DND-41 (cell line): ENCODE measurements around the gene SLC6A4.

ENCODE experiments used
- ATAC-seq: fragments of 200-7000 bp; cut with Tn5 transposase; 3 replicates; pipeline ENCODE4 v1.9.1; 2021; ENCODE audit warnings: low read depth; ENCODE audit not compliant: insufficient read depth
- DNase-seq: peaks from one replicate; pipeline ENCODE4 v3.0.0-alpha.2; 2020
- H2AFZ ChIP-seq: 2 replicates; pipeline ENCODE4 v1.6.0; 2012; ENCODE audit warnings: low read depth, low read length
- H3K27ac ChIP-seq: 2 replicates; pipeline ENCODE4 v1.5.1; 2012; ENCODE audit warnings: low read length, inconsistent platforms
- H3K27me3 ChIP-seq: fragments of 200-600 bp; sonication (generic); 2 replicates; pipeline ENCODE4 v1.6.0; 2012; ENCODE audit warnings: low read length, mild to moderate bottlenecking, inconsistent platforms; ENCODE audit not compliant: insufficient read depth, poor library complexity
- H3K36me3 ChIP-seq: 2 replicates; pipeline ENCODE4 v1.5.1; 2012; ENCODE audit warnings: low read length, inconsistent platforms; ENCODE audit not compliant: insufficient read depth
- H3K4me1 ChIP-seq: 2 replicates; pipeline ENCODE4 v1.5.1; 2012; ENCODE audit warnings: mild to moderate bottlenecking, low read length; ENCODE audit not compliant: insufficient read depth
- H3K4me2 ChIP-seq: 2 replicates; pipeline ENCODE4 v1.6.0; 2012; ENCODE audit warnings: mild to moderate bottlenecking, moderate library complexity, low read length, inconsistent platforms; ENCODE audit not compliant: insufficient read depth
- H3K4me3 ChIP-seq, 2 experiments: fragments of 200-600 bp in 1 of 2; shearing (Covaris generic) in 1 of 2; 2 replicates each; pipeline ENCODE4 v1.5.1; 2012 to 2016; ENCODE audit warnings: inconsistent platforms in 2 of 2, low read length in 2 of 2, mild to moderate bottlenecking in 2 of 2, low read depth in 1 of 2, moderate library complexity in 1 of 2
- H3K79me2 ChIP-seq: 2 replicates; pipeline ENCODE4 v1.6.0; 2012; ENCODE audit warnings: low read length, inconsistent platforms; ENCODE audit not compliant: insufficient read depth
- H3K9ac ChIP-seq: 2 replicates; pipeline ENCODE4 v1.6.0; 2012; ENCODE audit warnings: low read depth, mild to moderate bottlenecking, inconsistent platforms, low read length, moderate library complexity
- H3K9me3 ChIP-seq: 2 replicates; pipeline ENCODE4 v1.5.1; 2012; ENCODE audit warnings: low read length, moderate library complexity, mild to moderate bottlenecking, inconsistent platforms; ENCODE audit not compliant: insufficient read depth, severe bottlenecking
- H4K20me1 ChIP-seq: 2 replicates; pipeline ENCODE4 v1.6.0; 2012; ENCODE audit warnings: low read length; ENCODE audit not compliant: insufficient read depth
- EZH2 ChIP-seq: IDR thresholded peaks from 3 replicates; pipeline ENCODE4 v1.6.1; 2012; ENCODE audit warnings: borderline replicate concordance, low read depth, mild to moderate bottlenecking, moderate library complexity, low read length, inconsistent platforms; ENCODE audit not compliant: severe bottlenecking
- TF ChIP-seq, protein P1 (sequence below): IDR thresholded peaks from 2 replicates; pipeline ENCODE4 v1.5.1; 2012; ENCODE audit warnings: borderline replicate concordance, low read length, moderate library complexity, mild to moderate bottlenecking; ENCODE audit not compliant: poor library complexity, severe bottlenecking; ENCODE audit errors: extremely low read depth

Gene SLC6A4

DNA sequence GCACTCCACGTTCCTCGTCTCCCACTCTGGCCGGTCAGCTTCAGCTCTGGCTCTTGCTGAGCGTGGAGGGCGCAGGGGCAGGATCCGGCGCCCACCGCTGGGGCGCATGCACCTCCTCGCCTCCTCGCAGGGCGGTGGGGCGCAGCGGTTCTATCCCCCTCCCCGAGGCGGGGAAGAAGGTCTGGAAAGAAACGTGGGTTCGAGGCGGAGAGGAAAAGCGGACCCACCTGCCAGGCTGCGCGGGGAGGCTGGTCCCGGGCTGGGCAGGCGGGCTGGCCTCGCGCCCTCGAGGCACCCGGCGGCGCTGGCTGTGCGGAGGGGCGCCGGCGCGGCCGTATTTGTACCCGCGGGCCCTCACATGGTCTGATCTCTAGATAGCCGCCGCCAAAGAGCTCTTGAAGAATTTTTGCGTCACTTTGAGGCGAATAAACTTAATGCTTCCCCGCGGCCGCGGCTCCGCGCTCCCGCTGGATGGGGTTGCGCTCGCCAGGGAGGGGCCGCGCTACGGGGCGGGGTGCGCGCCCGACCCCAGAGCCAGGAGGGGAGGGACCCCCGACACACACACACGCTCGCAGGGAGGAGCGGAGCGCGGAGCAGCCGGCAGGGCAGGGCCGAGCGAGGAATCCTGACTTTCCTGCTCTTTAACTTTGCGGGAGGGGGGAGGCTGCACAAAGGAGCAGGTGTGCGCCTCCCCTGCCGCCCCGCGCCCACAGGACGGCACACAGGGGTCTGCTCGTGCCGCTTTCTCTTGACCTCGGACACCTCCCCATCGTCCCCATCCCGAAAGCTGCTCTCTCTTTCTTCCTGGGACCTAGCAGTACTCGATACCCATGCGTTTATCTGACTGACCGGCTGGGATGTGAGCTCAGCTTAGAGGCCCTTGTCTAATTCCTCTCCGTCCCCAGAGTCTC, at the start of gene SLC6A4:
TSS of gene SLC6A4 (minus strand) at position 312 of the 911 bp plus-strand sequence. CDS start 13,739 bp downstream, outside the sequence.
- Histone ChIP-seq H3K9me3 (no peaks in the 10 kb centered on the region), H3K4me1 (no peaks in the 10 kb centered on the region), H3K4me2 (no peak within 1 kb of the TSS), H3K4me3 (no peak within 1 kb of the TSS), H3K79me2 (no peaks in the 10 kb centered on the region), H3K27me3 (peaks cover 6% of the 10 kb centered on the region), H3K27ac (no peak within 1 kb of the TSS), H3K9ac (no peak within 1 kb of the TSS), H4K20me1 (no peaks in the 10 kb centered on the region), H2AFZ (no peak within 1 kb of the TSS), H3K36me3 (no peaks in the 10 kb centered on the region)
- TF ChIP-seq, protein P1, sequence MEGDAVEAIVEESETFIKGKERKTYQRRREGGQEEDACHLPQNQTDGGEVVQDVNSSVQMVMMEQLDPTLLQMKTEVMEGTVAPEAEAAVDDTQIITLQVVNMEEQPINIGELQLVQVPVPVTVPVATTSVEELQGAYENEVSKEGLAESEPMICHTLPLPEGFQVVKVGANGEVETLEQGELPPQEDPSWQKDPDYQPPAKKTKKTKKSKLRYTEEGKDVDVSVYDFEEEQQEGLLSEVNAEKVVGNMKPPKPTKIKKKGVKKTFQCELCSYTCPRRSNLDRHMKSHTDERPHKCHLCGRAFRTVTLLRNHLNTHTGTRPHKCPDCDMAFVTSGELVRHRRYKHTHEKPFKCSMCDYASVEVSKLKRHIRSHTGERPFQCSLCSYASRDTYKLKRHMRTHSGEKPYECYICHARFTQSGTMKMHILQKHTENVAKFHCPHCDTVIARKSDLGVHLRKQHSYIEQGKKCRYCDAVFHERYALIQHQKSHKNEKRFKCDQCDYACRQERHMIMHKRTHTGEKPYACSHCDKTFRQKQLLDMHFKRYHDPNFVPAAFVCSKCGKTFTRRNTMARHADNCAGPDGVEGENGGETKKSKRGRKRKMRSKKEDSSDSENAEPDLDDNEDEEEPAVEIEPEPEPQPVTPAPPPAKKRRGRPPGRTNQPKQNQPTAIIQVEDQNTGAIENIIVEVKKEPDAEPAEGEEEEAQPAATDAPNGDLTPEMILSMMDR: no peak
- no peak for DNase-seq
- no peak for ATAC-seq

DNA sequence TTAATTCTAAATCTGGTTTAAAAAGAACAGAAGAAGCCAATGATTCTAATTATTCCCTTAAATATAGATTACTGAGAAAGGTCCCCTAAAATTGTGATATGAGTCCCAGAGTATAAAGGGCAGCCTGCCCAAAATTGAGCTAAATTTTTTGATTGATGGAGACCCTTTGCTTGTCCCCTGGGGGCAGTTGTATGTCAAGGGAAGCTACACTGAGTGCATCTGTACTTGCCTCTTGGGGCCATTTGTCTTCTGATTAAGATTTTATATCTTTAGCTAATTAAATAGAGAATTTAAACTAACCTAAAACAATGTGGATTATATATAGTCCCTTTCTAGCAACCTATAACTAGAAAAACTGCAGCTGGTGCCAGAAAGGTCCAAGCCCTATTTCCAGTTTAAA, 43.7 kb upstream of the SLC6A4 start:
- H3K79me2 ChIP-seq: no peaks in the 10 kb centered on the region
- no peak for TF ChIP-seq EZH2
- TF ChIP-seq, protein P1: no peak
- H3K27me3 ChIP-seq: no peaks in the 10 kb centered on the region
- no peak for DNase-seq
- no peaks in the 10 kb centered on the region for H3K9me3 ChIP-seq
- H3K9ac ChIP-seq: no peak overlapping the region
- ATAC-seq: no peak
- no peak overlapping the region for H3K4me3 ChIP-seq
- no peak overlapping the region for H2AFZ ChIP-seq
- no peaks in the 10 kb centered on the region for H3K4me1 ChIP-seq
- H4K20me1 ChIP-seq: no peaks in the 10 kb centered on the region; the same call in 1 of the 2 replicates
- H3K36me3 ChIP-seq: peaks cover 86% of the 10 kb centered on the region
- H3K27ac ChIP-seq: no peak overlapping the region
- H3K4me2 ChIP-seq: no peak overlapping the region

DNA sequence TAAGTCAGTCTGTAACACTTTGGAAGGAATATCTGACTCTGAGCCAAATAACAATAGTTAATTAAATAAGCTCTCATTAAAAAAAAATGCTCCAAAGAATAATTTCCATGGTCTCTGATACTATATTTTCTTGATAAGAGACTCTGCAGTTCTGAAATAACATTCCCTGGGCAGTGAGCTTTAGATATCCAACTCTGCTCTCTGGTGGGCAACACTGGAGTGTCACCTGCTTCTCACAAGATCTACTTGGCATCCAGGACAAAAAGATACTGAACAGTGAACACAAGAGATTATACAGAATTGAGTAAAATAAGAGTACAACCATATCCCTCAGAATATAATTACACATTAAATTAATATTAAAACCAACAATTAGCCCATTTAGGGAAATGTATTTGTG, 42.5 kb upstream of the SLC6A4 start:
- DNase-seq (peak; percentile 18), ATAC-seq (peak; percentile 61; the same call in 1 of the 3 replicates)
- Histone ChIP-seq H3K4me2 (no peak overlapping the region), H3K79me2 (no peaks in the 10 kb centered on the region), H3K9me3 (no peaks in the 10 kb centered on the region), H3K4me3 (no peak overlapping the region), H3K27me3 (no peaks in the 10 kb centered on the region), H3K4me1 (no peaks in the 10 kb centered on the region), H2AFZ (no peak overlapping the region), H4K20me1 (no peaks in the 10 kb centered on the region), H3K9ac (no peak overlapping the region), H3K36me3 (peaks cover 88% of the 10 kb centered on the region), H3K27ac (no peak overlapping the region)
- TF ChIP-seq, protein P1: peak; percentile 57
- no peak for TF ChIP-seq EZH2
